Mammary epithelial cell (primary cell): Measurements from ENCODE around the gene PDE7B.

Source experiments
- CTCF ChIP-seq, 2 donors: IDR thresholded peaks in 1 of 2; conservative IDR thresholded peaks in 1 of 2; 2 replicates each; pipeline ENCODE4 v1.5.1; 2011 to 2012; ENCODE audit warnings: inconsistent platforms in 2 of 2, low read length in 2 of 2, mild to moderate bottlenecking in 2 of 2, control low read depth in 1 of 2, low read depth in 1 of 2; ENCODE audit not compliant: insufficient read depth in 1 of 2; ENCODE audit errors: extremely low read depth in 1 of 2
- EZH2 ChIP-seq: IDR thresholded peaks from 2 replicates; pipeline ENCODE4 v1.6.1; 2012; ENCODE audit warnings: low read length, inconsistent platforms, borderline replicate concordance

GRCh38 chr6:135853227-135853626 is 1.7 kb downstream of the PDE7B start:
- TF ChIP-seq EZH2 (no peak), CTCF (conservative IDR thresholded peaks at IDR 0.05 in 1 of 2, IDR thresholded peaks at IDR 0.05 in 1 of 2; ENCODE audit: extremely low read depth in 1 of 2, insufficient read depth in 1 of 2, low read depth in 1 of 2, low read length in 2 of 2) (no peak)
